Gastrocnemius medialis (tissue), 4 donors: ENCODE data around the gene ALG10B.
"Not testable (repeated sequence)": the region's sequence is repeated elsewhere in the genome, so short reads cannot be mapped to it uniquely, and the experiment has no call there.

Experiments used
- POLR2A ChIP-seq, 2 donors: fragments of 450-650 bp; IDR thresholded peaks; one replicate each; pipeline ENCODE4 v1.6.1; 2017; ENCODE audit warnings: antibody characterized with exemption in 2 of 2, mild to moderate bottlenecking in 2 of 2, moderate library complexity in 2 of 2
- TF ChIP-seq, protein P1 (sequence below), 5 experiments: fragments of 450-650 bp in 3 of 5; fragments of 200-600 bp in 2 of 5; sonication (generic) in 2 of 5; IDR thresholded peaks in 4 of 5; conservative IDR thresholded peaks in 1 of 5; 1 replicate in 4 of 5; 2 replicates in 1 of 5; pipeline ENCODE4 v1.5.1; 2016 to 2019; ENCODE audit warnings: antibody characterized with exemption in 5 of 5, mild to moderate bottlenecking in 3 of 5, moderate library complexity in 3 of 5

DNA sequence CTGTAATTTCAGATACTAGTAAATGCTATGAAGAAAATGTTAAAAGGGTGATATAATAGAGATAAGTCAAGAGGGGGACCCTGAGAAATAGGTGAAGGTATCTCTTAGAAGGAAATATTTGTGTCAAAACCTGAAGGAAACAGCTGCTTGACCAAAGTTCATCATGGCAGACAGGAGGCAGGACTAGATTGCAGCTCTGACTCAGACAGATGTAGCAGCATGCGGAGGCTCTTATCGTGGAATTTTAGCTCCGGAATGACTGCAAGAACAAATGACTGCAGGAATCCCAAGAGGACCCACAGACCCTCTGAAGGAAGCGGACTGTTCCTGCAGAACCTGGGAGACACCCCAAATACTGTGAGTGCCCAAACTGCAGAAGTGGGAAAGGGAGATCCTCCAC lies 26.7 kb downstream of the ALG10B start:
- TF ChIP-seq, protein P1, sequence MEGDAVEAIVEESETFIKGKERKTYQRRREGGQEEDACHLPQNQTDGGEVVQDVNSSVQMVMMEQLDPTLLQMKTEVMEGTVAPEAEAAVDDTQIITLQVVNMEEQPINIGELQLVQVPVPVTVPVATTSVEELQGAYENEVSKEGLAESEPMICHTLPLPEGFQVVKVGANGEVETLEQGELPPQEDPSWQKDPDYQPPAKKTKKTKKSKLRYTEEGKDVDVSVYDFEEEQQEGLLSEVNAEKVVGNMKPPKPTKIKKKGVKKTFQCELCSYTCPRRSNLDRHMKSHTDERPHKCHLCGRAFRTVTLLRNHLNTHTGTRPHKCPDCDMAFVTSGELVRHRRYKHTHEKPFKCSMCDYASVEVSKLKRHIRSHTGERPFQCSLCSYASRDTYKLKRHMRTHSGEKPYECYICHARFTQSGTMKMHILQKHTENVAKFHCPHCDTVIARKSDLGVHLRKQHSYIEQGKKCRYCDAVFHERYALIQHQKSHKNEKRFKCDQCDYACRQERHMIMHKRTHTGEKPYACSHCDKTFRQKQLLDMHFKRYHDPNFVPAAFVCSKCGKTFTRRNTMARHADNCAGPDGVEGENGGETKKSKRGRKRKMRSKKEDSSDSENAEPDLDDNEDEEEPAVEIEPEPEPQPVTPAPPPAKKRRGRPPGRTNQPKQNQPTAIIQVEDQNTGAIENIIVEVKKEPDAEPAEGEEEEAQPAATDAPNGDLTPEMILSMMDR (IDR thresholded peaks at IDR 0.05 in 4 of 5, conservative IDR thresholded peaks at IDR 0.05 in 1 of 5) = not testable (repeated sequence)
- not testable (repeated sequence) for TF ChIP-seq POLR2A (IDR thresholded peaks at IDR 0.05)
